ENCODE measurements around the gene AGBL4.

Gene AGBL4

DNA sequence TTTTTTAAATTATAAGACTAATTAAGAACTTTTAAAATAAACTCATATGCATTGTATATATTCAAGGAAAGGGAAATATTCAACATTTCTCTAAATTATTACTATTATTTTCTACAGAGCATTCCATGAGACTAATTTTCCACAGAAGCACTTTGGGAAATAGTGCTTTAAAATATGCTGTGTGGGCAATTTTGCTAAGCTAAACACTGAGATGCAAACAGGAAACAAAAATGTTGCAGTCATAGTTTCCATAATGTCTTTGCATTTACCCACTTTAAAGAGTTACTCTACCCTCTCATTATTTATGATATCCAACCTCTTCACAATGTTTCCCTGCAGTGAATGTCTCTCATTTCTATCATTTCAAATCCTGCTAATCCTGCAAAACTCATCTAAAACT is 977.4 kb downstream of the AGBL4 start:
- TF ChIP-seq CTCF (IDR thresholded peaks at IDR 0.05; ENCODE audit: insufficient read depth, low read depth, low read length, missing control alignments), result no peak
- no peak for DNase-seq (ENCODE audit: low read depth)
- H3K4me3 ChIP-seq (ENCODE audit: low read length), result no peak overlapping the region

GRCh38 chr1:49045371-49045770 is 978.4 kb downstream of the AGBL4 start:
- no peak for TF ChIP-seq CTCF (IDR thresholded peaks at IDR 0.05; ENCODE audit: insufficient read depth, low read depth, low read length, missing control alignments)
- no peak overlapping the region for H3K4me3 ChIP-seq (ENCODE audit: low read length)
- DNase-seq (ENCODE audit: low read depth), result no peak

DNA sequence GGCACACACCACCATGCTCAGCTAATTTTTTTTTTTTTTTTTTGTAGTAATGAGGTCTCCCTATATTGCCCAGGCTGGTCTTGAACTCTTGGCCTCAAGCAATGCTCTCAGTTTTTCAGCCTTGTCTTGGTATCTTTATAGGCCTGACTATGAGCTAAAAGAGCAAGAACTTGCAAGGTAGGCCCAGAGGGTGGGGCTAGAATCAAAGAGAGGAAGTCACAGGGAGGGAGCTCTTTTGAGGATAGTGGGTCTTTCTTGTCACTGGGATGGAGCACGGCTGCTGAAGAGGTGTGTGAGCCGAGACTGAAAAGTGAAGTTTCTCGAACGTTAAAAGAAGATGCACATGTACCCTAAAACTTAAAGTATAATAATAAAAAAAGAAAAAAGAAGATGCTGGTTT is 987.1 kb downstream of the AGBL4 start:
- DNase-seq (ENCODE audit: low read depth), result no peak
- no peak overlapping the region for H3K4me3 ChIP-seq (ENCODE audit: low read length)
- TF ChIP-seq CTCF (IDR thresholded peaks at IDR 0.05; ENCODE audit: insufficient read depth, low read depth, low read length, missing control alignments), result no peak

- H3K4me3 ChIP-seq (ENCODE audit: low read length), result no peak overlapping the region
- no peak for TF ChIP-seq CTCF (IDR thresholded peaks at IDR 0.05; ENCODE audit: insufficient read depth, low read depth, low read length, missing control alignments)
- peak; percentile 4 for DNase-seq (ENCODE audit: low read depth)
Measured at GRCh38 chr1:49028396-49028795, 995.4 kb downstream of the AGBL4 start.

DNA sequence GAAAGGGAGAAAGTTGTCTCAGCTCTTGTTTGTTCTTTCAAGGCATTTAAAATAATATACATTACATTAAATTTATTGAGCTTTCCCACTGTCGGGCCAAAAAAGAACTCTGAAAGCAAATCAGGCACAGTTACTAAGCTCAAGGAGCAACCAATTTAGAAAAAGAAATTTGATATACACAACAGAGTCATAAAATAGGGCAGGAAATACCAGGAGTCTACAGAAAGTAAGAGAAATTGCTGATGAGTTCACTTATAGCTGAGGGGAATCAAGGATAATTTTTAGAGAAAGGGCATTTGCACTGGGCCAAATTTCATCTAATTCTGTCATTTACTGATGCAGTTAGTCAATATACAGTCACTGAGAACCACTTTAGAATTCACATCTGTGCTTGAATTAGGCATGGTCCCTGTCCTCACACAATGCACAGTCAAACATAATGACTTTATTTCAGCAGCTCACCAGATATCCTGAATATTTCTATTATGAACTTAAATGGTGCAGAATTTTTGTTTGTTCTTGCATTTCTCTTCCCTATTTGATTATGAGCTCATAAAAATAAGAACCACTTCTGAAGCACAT is 997.4 kb downstream of the AGBL4 start:
- TF ChIP-seq CTCF (IDR thresholded peaks at IDR 0.05; ENCODE audit: insufficient read depth, low read depth, low read length, missing control alignments), result no peak
- DNase-seq (ENCODE audit: low read depth), result no peak
- H3K4me3 ChIP-seq (ENCODE audit: low read length), result no peak overlapping the region

- TF ChIP-seq CTCF (IDR thresholded peaks at IDR 0.05; ENCODE audit: insufficient read depth, low read depth, low read length, missing control alignments), result no peak
- no peak for DNase-seq (ENCODE audit: low read depth)
- H3K4me3 ChIP-seq (ENCODE audit: low read length), result no peak overlapping the region
Measured at GRCh38 chr1:49016030-49016977, 1007.5 kb downstream of the AGBL4 start.
